HepG2 (cell line): ENCODE results near the gene NLGN2.

Source experiments
- CENPX ChIP-seq: sonication (generic); formaldehyde crosslinking; IDR thresholded peaks from 2 replicates; pipeline ENCODE4 v1.9.0; 2021; ENCODE audit warnings: mild to moderate bottlenecking, missing genetic modification reagents, moderate library complexity
- EP300 ChIP-seq, 3 experiments: sonication (generic) in 1 of 3; formaldehyde crosslinking in 1 of 3; IDR thresholded peaks; 2 replicates each; pipeline versions ENCODE4 v1.5.1 to v1.6.1; 2011 to 2020; ENCODE audit warnings: low read depth in 2 of 3, low read length in 2 of 3, borderline replicate concordance in 1 of 3, improper control_type of control experiment in 1 of 3, mild to moderate bottlenecking in 1 of 3, missing genetic modification reagents in 1 of 3, moderate library complexity in 1 of 3
- POLR2A ChIP-seq, 2 experiments: IDR thresholded peaks; 2 replicates each; pipeline ENCODE4 v1.6.1; 2011; ENCODE audit warnings: low read depth in 2 of 2, low read length in 2 of 2, mild to moderate bottlenecking in 1 of 2, moderate library complexity in 1 of 2; ENCODE audit not compliant: insufficient read depth in 1 of 2
- REST ChIP-seq, 2 experiments: IDR thresholded peaks; 2 replicates each; pipeline ENCODE4 v1.6.1; 2011 to 2012; ENCODE audit warnings: low read length in 2 of 2, borderline replicate concordance in 1 of 2, low read depth in 1 of 2, mild to moderate bottlenecking in 1 of 2, moderate library complexity in 1 of 2
- RFX5 ChIP-seq: IDR thresholded peaks from 2 replicates; pipeline ENCODE4 v1.6.1; 2011; ENCODE audit warnings: low read depth, low read length, improper control_type of control experiment
- SP1 ChIP-seq, 2 experiments: fragments of 450-650 bp in 1 of 2; sonication (generic) in 1 of 2; formaldehyde crosslinking in 1 of 2; IDR thresholded peaks; 2 replicates each; pipeline versions ENCODE4 v1.4.0 to v1.6.1; 2016 to 2020; ENCODE audit warnings: missing genetic modification reagents in 1 of 2
- SUZ12 ChIP-seq: fragments of 150-350 bp; IDR thresholded peaks from 2 replicates; pipeline ENCODE4 v1.6.1; 2014; ENCODE audit warnings: low read depth, low read length
- ZHX1 ChIP-seq: sonication (generic); formaldehyde crosslinking; IDR thresholded peaks from 2 replicates; pipeline ENCODE4 v1.8.1; 2022; ENCODE audit warnings: low read depth, mild to moderate bottlenecking, missing genetic modification reagents
- ZNF281 ChIP-seq: sonication (generic); formaldehyde crosslinking; IDR thresholded peaks from 2 replicates; pipeline ENCODE4 v1.4.0; 2020; ENCODE audit warnings: missing genetic modification reagents, borderline replicate concordance
- ZNF704 ChIP-seq: sonication (generic); formaldehyde crosslinking; IDR thresholded peaks from 2 replicates; pipeline ENCODE4 v1.8.1; 2023; ENCODE audit warnings: mild to moderate bottlenecking, inconsistent platforms, moderate library complexity, missing genetic modification reagents, borderline replicate concordance
- TF ChIP-seq, protein P1 (sequence below): sonication (generic); formaldehyde crosslinking; IDR thresholded peaks from 2 replicates; pipeline ENCODE4 v1.4.0; 2020; ENCODE audit warnings: low read depth, mild to moderate bottlenecking, missing genetic modification reagents

DNA sequence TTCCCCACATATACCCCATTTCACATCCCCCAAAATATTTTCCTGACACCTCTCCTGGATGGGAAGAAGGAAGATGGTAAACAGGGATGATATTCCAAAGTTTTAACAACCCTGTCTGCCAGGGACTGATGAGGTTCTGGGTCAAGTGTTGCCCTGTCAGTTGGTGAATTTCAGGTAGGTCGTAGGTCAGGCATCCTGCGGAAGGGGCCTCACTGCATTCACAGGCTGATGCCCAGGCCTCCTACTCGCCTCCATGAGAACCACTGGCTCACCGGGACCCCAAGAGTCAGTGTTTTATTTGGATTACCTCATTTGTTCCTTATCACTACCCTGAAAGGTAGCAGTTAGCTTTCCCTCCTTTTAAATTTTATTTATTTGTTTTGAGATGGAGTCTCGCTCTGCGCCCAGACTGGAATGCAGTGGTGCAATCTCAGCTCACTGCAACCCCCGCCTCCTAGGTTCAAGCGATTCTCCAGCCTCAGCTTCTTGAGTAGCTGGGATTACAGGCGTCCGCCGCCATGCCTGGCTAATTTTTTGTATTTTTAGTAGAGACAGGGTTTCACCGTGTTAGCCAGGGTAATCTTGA, 61.3 kb downstream of the NLGN2 start:
- no peak for TF ChIP-seq SP1 (IDR thresholded peaks at IDR 0.05)
- no peak for TF ChIP-seq SP1 (CRISPR knock-in tag; IDR thresholded peaks at IDR 0.05)
- TF ChIP-seq REST (IDR thresholded peaks at IDR 0.05; ENCODE audit: borderline replicate concordance in 1 of 2, low read depth in 1 of 2, low read length in 2 of 2): no peak
- no peak for TF ChIP-seq CENPX (CRISPR knock-in tag)
- no peak for TF ChIP-seq SUZ12
- no peak for TF ChIP-seq ZNF704 (CRISPR knock-in tag)
- no peak for TF ChIP-seq RFX5
- TF ChIP-seq ZNF281: no peak
- TF ChIP-seq ZHX1 (CRISPR knock-in tag): no peak
- no peak for TF ChIP-seq EP300 (IDR thresholded peaks at IDR 0.05; ENCODE audit: low read depth in 2 of 2, low read length in 2 of 2)
- TF ChIP-seq EP300 (CRISPR knock-in tag; IDR thresholded peaks at IDR 0.05; ENCODE audit: borderline replicate concordance): no peak
- TF ChIP-seq, protein P1, sequence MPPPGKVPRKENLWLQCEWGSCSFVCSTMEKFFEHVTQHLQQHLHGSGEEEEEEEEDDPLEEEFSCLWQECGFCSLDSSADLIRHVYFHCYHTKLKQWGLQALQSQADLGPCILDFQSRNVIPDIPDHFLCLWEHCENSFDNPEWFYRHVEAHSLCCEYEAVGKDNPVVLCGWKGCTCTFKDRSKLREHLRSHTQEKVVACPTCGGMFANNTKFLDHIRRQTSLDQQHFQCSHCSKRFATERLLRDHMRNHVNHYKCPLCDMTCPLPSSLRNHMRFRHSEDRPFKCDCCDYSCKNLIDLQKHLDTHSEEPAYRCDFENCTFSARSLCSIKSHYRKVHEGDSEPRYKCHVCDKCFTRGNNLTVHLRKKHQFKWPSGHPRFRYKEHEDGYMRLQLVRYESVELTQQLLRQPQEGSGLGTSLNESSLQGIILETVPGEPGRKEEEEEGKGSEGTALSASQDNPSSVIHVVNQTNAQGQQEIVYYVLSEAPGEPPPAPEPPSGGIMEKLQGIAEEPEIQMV (CRISPR knock-in tag): no peak
- no peak for TF ChIP-seq POLR2A (IDR thresholded peaks at IDR 0.05; ENCODE audit: insufficient read depth in 1 of 2, low read depth in 2 of 2, low read length in 2 of 2)
